ENCODE data around the gene UNC119B. TPM values are rescaled to one million over a fixed set of nuclear protein-coding genes. Genes with fewer than 3 reads are reported as not detected.

The UNC119B gene
- total and polyA plus RNA-seq, 4 donors: 8.6 to 43.2 (median 25.7) TPM

DNA sequence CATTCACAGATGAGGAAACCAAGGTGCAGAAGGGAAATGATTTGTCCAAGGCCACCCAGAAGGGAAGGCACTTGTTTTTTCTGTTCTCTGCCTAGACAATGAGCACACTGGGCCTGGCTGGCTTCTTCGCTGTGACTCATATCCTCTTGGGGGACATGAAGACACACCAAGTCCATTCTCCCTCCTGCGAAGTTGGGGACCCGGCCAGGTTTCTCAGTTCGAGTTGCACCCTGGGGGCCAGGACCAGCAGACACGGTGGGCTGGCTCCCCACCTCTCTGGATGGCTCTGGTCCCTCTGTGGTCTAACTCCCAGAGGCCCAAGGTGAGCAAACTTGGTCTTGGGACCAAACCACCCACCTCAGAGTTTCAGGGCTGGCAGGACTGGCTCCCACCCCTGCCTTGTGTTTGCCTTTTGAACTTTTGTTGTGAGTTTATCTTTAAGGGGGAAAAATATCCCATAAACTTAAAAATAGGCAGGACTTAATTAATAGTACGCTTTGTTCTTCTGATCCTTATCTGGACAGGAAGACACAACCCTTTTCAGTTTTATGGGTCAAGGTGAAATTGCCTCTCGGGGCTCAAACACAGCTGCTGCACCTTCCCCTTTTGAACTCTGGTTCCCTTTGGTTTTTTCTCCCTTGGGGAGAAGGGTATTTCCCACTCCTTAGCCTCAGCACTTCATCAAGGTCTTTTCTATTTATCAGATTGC, 32.3 kb upstream of the UNC119B start:
- Histone ChIP-seq H3K9me3 (ENCODE audit: control insufficient read depth in 4 of 4, insufficient read depth in 3 of 4, low read length in 3 of 4) (no peaks in the 10 kb centered on the region), H3K4me1 (ENCODE audit: control insufficient read depth in 5 of 5, insufficient read depth in 5 of 5, low read length in 5 of 5) (peaks cover 0 to 2% (median 0%) of the 10 kb centered on the region in 5 donors), H3K4me3 (no peak overlapping the region), H3K27ac (ENCODE audit: low read depth in 1 of 2, low read length in 1 of 2) (peak overlapping the region; percentile 58 to 74), H3K27me3 (ENCODE audit: control insufficient read depth in 3 of 3, insufficient read depth in 3 of 3, low read length in 2 of 3) (no peaks in the 10 kb centered on the region), H3K9ac (ENCODE audit: insufficient read depth in 1 of 2, low read length in 2 of 2) (no peak overlapping the region), H3K36me3 (ENCODE audit: control insufficient read depth in 4 of 4, insufficient read depth in 4 of 4, low read length in 4 of 4) (no peaks in the 10 kb centered on the region)
- TF ChIP-seq, protein P1, sequence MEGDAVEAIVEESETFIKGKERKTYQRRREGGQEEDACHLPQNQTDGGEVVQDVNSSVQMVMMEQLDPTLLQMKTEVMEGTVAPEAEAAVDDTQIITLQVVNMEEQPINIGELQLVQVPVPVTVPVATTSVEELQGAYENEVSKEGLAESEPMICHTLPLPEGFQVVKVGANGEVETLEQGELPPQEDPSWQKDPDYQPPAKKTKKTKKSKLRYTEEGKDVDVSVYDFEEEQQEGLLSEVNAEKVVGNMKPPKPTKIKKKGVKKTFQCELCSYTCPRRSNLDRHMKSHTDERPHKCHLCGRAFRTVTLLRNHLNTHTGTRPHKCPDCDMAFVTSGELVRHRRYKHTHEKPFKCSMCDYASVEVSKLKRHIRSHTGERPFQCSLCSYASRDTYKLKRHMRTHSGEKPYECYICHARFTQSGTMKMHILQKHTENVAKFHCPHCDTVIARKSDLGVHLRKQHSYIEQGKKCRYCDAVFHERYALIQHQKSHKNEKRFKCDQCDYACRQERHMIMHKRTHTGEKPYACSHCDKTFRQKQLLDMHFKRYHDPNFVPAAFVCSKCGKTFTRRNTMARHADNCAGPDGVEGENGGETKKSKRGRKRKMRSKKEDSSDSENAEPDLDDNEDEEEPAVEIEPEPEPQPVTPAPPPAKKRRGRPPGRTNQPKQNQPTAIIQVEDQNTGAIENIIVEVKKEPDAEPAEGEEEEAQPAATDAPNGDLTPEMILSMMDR (IDR thresholded peaks at IDR 0.05; ENCODE audit: control extremely low read depth, extremely low read depth): no peak
- DNase-seq: peak in 1 of 3 donors; percentile 25
- no peak for ATAC-seq (ENCODE audit: insufficient read depth, low FRiP score)
- 52% methylated on average over 7 of the region's 7 CpGs for WGBS, 2 donors

- DNase-seq: no peak
- Histone ChIP-seq H3K27ac (ENCODE audit: low read depth in 1 of 2, low read length in 1 of 2) (peak overlapping the region in 1 of 2 donors; percentile 36), H3K36me3 (ENCODE audit: control insufficient read depth in 4 of 4, insufficient read depth in 4 of 4, low read length in 4 of 4) (no peaks in the 10 kb centered on the region), H3K9ac (ENCODE audit: insufficient read depth in 1 of 2, low read length in 2 of 2) (no peak overlapping the region), H3K9me3 (ENCODE audit: control insufficient read depth in 4 of 4, insufficient read depth in 3 of 4, low read length in 3 of 4) (no peaks in the 10 kb centered on the region), H3K27me3 (ENCODE audit: control insufficient read depth in 3 of 3, insufficient read depth in 3 of 3, low read length in 2 of 3) (no peaks in the 10 kb centered on the region), H3K4me3 (no peak overlapping the region), H3K4me1 (ENCODE audit: control insufficient read depth in 5 of 5, insufficient read depth in 5 of 5, low read length in 5 of 5) (peaks cover 0 to 2% (median 0%) of the 10 kb centered on the region in 5 donors)
- ATAC-seq (ENCODE audit: insufficient read depth, low FRiP score): no peak
- WGBS, 2 donors: 64 to 72% methylated on average over 8 of the region's 8 CpGs
- TF ChIP-seq, protein P1 (IDR thresholded peaks at IDR 0.05; ENCODE audit: control extremely low read depth, extremely low read depth): no peak
Observed at GRCh38 chr12:120678572-120678971, 31.7 kb upstream of the UNC119B start.

DNA sequence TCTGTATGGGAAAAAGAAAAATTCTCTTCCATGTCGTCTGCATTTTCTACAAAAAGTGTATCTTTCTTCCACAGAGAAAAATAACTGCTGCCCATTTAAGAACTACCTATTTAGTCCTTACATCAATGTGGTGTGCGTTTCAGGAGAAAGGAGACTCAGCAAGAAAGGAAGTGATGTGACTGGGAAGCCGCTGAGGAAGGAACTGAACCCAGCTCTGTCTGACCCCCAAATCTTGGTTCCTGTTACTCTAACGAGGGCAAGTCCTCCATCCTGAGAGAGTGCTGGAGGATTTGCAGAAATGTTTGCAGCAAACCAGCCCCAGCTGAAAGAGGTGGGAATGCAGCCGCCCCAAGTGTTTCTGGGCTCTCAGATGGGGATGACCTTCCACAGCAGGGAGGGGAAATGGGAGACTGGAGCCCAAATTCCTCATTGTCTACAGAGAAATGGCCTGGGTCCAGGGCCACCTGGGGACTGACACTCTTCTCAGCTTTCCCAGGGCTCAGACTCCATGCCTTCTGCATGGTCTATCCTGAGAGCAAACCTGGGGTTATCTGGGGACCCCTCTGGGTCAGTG, 30.0 kb upstream of the UNC119B start:
- H3K9ac ChIP-seq (ENCODE audit: insufficient read depth in 1 of 2, low read length in 2 of 2): no peak overlapping the region
- ATAC-seq (ENCODE audit: insufficient read depth, low FRiP score) (no peak), DNase-seq (no peak)
- H3K27me3 ChIP-seq (ENCODE audit: control insufficient read depth in 3 of 3, insufficient read depth in 3 of 3, low read length in 2 of 3): no peaks in the 10 kb centered on the region
- H3K4me1 ChIP-seq (ENCODE audit: control insufficient read depth in 5 of 5, insufficient read depth in 5 of 5, low read length in 5 of 5): peaks cover 0 to 2% (median 0%) of the 10 kb centered on the region in 5 donors
- WGBS, 2 donors: 33 to 49% methylated on average over 5 of the region's 5 CpGs
- no peaks in the 10 kb centered on the region for H3K9me3 ChIP-seq (ENCODE audit: control insufficient read depth in 4 of 4, insufficient read depth in 3 of 4, low read length in 3 of 4)
- no peaks in the 10 kb centered on the region for H3K36me3 ChIP-seq (ENCODE audit: control insufficient read depth in 4 of 4, insufficient read depth in 4 of 4, low read length in 4 of 4)
- TF ChIP-seq, protein P1 (IDR thresholded peaks at IDR 0.05; ENCODE audit: control extremely low read depth, extremely low read depth): no peak
- no peak overlapping the region for H3K4me3 ChIP-seq
- H3K27ac ChIP-seq (ENCODE audit: low read depth in 1 of 2, low read length in 1 of 2): no peak overlapping the region
